ENCODE results near the gene TTC28. TPM values are rescaled to one million over a fixed set of nuclear protein-coding genes. Genes with fewer than 3 reads are reported as not detected.
A peak's percentile ranks its signal among the peaks of the same experiment; 100 is the strongest.
"Not testable (repeated sequence)": the region's sequence is repeated elsewhere in the genome, so short reads cannot be mapped to it uniquely, and the experiment has no call there.

The TTC28 gene
- total and polyA plus RNA-seq, 2 donors = 2.0 to 5.5 TPM

DNA sequence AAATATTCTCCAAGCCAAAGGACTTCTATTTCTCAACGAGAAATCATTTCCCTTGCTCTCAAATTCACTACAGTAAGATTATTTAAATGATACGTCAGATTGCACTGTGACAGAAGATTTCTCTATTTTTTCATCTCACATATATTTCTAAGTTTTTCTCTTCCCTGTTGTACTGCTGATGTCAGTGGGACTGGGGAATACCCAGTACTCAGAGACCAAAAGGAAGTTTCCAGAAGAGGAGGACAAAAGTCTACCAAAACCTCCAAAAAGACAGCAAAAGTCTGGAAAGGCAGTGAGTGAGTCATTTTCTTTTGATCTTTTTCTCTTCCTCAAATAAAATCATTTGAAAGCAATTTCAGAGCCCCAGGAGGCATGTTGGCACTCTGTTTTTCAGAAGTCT is 610.8 kb downstream of the TTC28 start:
- no peak for DNase-seq (ENCODE audit: low read depth in 6 of 9, low spot score in 9 of 9)
- no peaks in the 10 kb centered on the region for H3K9me3 ChIP-seq (ENCODE audit: control insufficient read depth in 2 of 2, insufficient read depth in 1 of 2, low read length in 1 of 2)
- H3K27me3 ChIP-seq (ENCODE audit: control insufficient read depth in 2 of 2, insufficient read depth in 1 of 2, low read length in 1 of 2) = no peaks in the 10 kb centered on the region
- peak overlapping the region in 1 of 2 donors; percentile 11 for H3K27ac ChIP-seq (ENCODE audit: low read depth in 1 of 2, low read length in 1 of 2)
- WGBS = 90% methylated on average over 2 of the region's 2 CpGs
- no peak overlapping the region for H3K4me3 ChIP-seq (ENCODE audit: low read length in 2 of 2)
- no peaks in the 10 kb centered on the region for H3K4me1 ChIP-seq (ENCODE audit: control insufficient read depth in 2 of 2, insufficient read depth in 2 of 2, low read length in 2 of 2)
- no peaks in the 10 kb centered on the region for H3K36me3 ChIP-seq (ENCODE audit: control insufficient read depth in 2 of 2, insufficient read depth in 2 of 2, low read length in 1 of 2)

- DNase-seq (ENCODE audit: low read depth in 6 of 9, low spot score in 9 of 9) = no peak
- Histone ChIP-seq H3K36me3 (ENCODE audit: control insufficient read depth in 2 of 2, insufficient read depth in 2 of 2, low read length in 1 of 2) (no peaks in the 10 kb centered on the region), H3K9me3 (ENCODE audit: control insufficient read depth in 2 of 2, insufficient read depth in 1 of 2, low read length in 1 of 2) (no peaks in the 10 kb centered on the region), H3K27me3 (ENCODE audit: control insufficient read depth in 2 of 2, insufficient read depth in 1 of 2, low read length in 1 of 2) (no peaks in the 10 kb centered on the region), H3K4me1 (ENCODE audit: control insufficient read depth in 2 of 2, insufficient read depth in 2 of 2, low read length in 2 of 2) (no peaks in the 10 kb centered on the region), H3K4me3 (ENCODE audit: low read length in 2 of 2) (no peak overlapping the region), H3K27ac (ENCODE audit: low read depth in 1 of 2, low read length in 1 of 2) (no peak overlapping the region)
- WGBS = 96% methylated on average over 2 of the region's 2 CpGs
These were observed 614.7 kb downstream of the TTC28 start for GRCh38 chr22:28064920-28065319.

- Histone ChIP-seq H3K4me3 (ENCODE audit: low read length in 2 of 2) (no peak overlapping the region), H3K9me3 (ENCODE audit: control insufficient read depth in 2 of 2, insufficient read depth in 1 of 2, low read length in 1 of 2) (no peaks in the 10 kb centered on the region), H3K36me3 (ENCODE audit: control insufficient read depth in 2 of 2, insufficient read depth in 2 of 2, low read length in 1 of 2) (no peaks in the 10 kb centered on the region), H3K27ac (ENCODE audit: low read depth in 1 of 2, low read length in 1 of 2) (no peak overlapping the region), H3K27me3 (ENCODE audit: control insufficient read depth in 2 of 2, insufficient read depth in 1 of 2, low read length in 1 of 2) (no peaks in the 10 kb centered on the region), H3K4me1 (ENCODE audit: control insufficient read depth in 2 of 2, insufficient read depth in 2 of 2, low read length in 2 of 2) (no peaks in the 10 kb centered on the region)
- DNase-seq (ENCODE audit: low read depth in 6 of 9, low spot score in 9 of 9) = no peak
- 96% methylated on average over 5 of the region's 5 CpGs for WGBS
These were observed 616.0 kb downstream of the TTC28 start for GRCh38 chr22:28063656-28064055.

- not testable (repeated sequence) for H3K36me3 ChIP-seq (ENCODE audit: control insufficient read depth in 2 of 2, insufficient read depth in 2 of 2, low read length in 1 of 2); H3K9me3 ChIP-seq (ENCODE audit: control insufficient read depth in 2 of 2, insufficient read depth in 1 of 2, low read length in 1 of 2); H3K4me1 ChIP-seq (ENCODE audit: control insufficient read depth in 2 of 2, insufficient read depth in 2 of 2, low read length in 2 of 2); DNase-seq (ENCODE audit: low read depth in 6 of 9, low spot score in 9 of 9); H3K4me3 ChIP-seq (ENCODE audit: low read length in 2 of 2); H3K27me3 ChIP-seq (ENCODE audit: control insufficient read depth in 2 of 2, insufficient read depth in 1 of 2, low read length in 1 of 2); H3K27ac ChIP-seq (ENCODE audit: low read depth in 1 of 2, low read length in 1 of 2)
- 53% methylated on average over 2 of the region's 2 CpGs for WGBS
These were observed 619.0 kb downstream of the TTC28 start for GRCh38 chr22:28060594-28060993.

DNA sequence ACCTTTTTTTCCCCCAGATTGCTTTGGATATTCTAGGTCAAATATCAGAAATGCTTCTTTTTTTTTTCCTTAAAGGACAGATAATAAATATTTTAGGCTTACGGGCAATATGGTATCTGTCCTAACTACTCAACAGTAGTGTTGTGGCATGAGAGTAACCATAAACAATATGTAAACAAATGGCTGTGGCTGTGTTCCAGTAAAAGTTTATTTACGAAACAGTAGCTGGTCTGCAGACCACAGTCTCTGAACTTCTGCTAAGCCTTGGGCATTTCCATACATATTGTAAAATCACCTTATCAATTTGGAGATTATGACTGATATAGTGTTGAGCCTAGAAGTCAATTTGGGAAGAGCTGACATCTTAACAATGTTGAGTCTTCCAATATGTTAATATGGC is 621.6 kb downstream of the TTC28 start:
- H3K27ac ChIP-seq (ENCODE audit: low read depth in 1 of 2, low read length in 1 of 2) = no peak overlapping the region
- no peak for DNase-seq (ENCODE audit: low read depth in 6 of 9, low spot score in 9 of 9)
- H3K9me3 ChIP-seq (ENCODE audit: control insufficient read depth in 2 of 2, insufficient read depth in 1 of 2, low read length in 1 of 2) = no peaks in the 10 kb centered on the region
- H3K36me3 ChIP-seq (ENCODE audit: control insufficient read depth in 2 of 2, insufficient read depth in 2 of 2, low read length in 1 of 2) = no peaks in the 10 kb centered on the region
- no peaks in the 10 kb centered on the region for H3K27me3 ChIP-seq (ENCODE audit: control insufficient read depth in 2 of 2, insufficient read depth in 1 of 2, low read length in 1 of 2)
- 98% methylated on average over 2 of the region's 2 CpGs for WGBS
- no peak overlapping the region for H3K4me3 ChIP-seq (ENCODE audit: low read length in 2 of 2)
- no peaks in the 10 kb centered on the region for H3K4me1 ChIP-seq (ENCODE audit: control insufficient read depth in 2 of 2, insufficient read depth in 2 of 2, low read length in 2 of 2)

GRCh38 chr22:28054819-28055208 is 624.8 kb downstream of the TTC28 start:
- Histone ChIP-seq H3K4me1 (ENCODE audit: control insufficient read depth in 2 of 2, insufficient read depth in 2 of 2, low read length in 2 of 2) (no peaks in the 10 kb centered on the region), H3K27ac (ENCODE audit: low read depth in 1 of 2, low read length in 1 of 2) (no peak overlapping the region), H3K27me3 (ENCODE audit: control insufficient read depth in 2 of 2, insufficient read depth in 1 of 2, low read length in 1 of 2) (no peaks in the 10 kb centered on the region), H3K9me3 (ENCODE audit: control insufficient read depth in 2 of 2, insufficient read depth in 1 of 2, low read length in 1 of 2) (no peaks in the 10 kb centered on the region), H3K4me3 (ENCODE audit: low read length in 2 of 2) (no peak overlapping the region), H3K36me3 (ENCODE audit: control insufficient read depth in 2 of 2, insufficient read depth in 2 of 2, low read length in 1 of 2) (no peaks in the 10 kb centered on the region)
- 98% methylated on average over 1 of the region's 1 CpG for WGBS
- DNase-seq (ENCODE audit: low read depth in 6 of 9, low spot score in 9 of 9) = no peak

DNA sequence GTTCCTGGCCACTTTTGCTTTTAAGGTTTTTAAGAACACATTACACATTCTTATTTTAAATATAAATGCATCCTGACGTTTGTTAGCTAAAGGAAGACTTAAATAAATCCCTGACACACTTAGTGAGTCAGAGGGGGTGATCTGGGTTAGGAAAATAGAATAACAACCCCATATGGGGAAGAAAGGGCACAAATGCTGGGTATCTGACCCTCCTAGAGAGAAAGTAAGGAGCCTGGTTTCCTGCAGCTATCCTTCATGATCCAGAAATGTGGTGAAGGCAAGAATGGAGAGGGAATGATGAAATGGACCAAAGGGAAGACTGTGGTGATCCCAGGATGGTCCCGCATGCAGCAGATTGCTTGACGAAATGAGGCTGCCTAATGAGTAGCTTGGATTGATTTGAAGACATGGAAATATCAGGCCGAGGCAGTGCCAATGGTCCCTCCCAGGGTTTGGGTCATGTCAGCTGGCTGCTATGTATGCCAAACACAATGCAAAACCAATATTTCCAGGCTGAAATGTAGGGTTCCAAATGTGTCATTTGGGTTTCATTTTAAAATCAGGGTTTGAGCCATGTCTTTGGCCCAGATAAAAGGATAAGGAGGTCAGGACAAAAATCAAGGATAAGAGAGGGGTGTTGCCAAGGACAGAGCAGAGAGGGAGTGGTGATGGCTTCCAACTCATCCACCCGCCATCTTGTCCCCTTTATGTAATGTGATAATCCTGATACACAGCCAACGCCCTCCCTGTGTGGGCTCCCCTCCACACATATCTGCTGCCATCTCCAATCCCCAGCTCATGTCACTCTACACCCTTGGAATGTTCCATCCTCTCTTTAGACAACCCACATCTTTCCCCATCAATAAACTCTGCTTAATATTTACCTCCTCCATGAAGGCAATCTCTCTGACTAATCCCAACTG is 625.5 kb downstream of the TTC28 start:
- DNase-seq (ENCODE audit: low read depth in 6 of 9, low spot score in 9 of 9) = no peak
- Histone ChIP-seq H3K36me3 (ENCODE audit: control insufficient read depth in 2 of 2, insufficient read depth in 2 of 2, low read length in 1 of 2) (no peaks in the 10 kb centered on the region), H3K4me3 (ENCODE audit: low read length in 2 of 2) (no peak overlapping the region), H3K9me3 (ENCODE audit: control insufficient read depth in 2 of 2, insufficient read depth in 1 of 2, low read length in 1 of 2) (no peaks in the 10 kb centered on the region), H3K27me3 (ENCODE audit: control insufficient read depth in 2 of 2, insufficient read depth in 1 of 2, low read length in 1 of 2) (no peaks in the 10 kb centered on the region), H3K27ac (ENCODE audit: low read depth in 1 of 2, low read length in 1 of 2) (no peak overlapping the region), H3K4me1 (ENCODE audit: control insufficient read depth in 2 of 2, insufficient read depth in 2 of 2, low read length in 2 of 2) (no peaks in the 10 kb centered on the region)
- 92% methylated on average over 6 of the region's 6 CpGs for WGBS

- DNase-seq (ENCODE audit: low read depth in 6 of 9, low spot score in 9 of 9) = no peak
- Histone ChIP-seq H3K27me3 (ENCODE audit: control insufficient read depth in 2 of 2, insufficient read depth in 1 of 2, low read length in 1 of 2) (no peaks in the 10 kb centered on the region), H3K4me1 (ENCODE audit: control insufficient read depth in 2 of 2, insufficient read depth in 2 of 2, low read length in 2 of 2) (no peaks in the 10 kb centered on the region), H3K36me3 (ENCODE audit: control insufficient read depth in 2 of 2, insufficient read depth in 2 of 2, low read length in 1 of 2) (no peaks in the 10 kb centered on the region), H3K9me3 (ENCODE audit: control insufficient read depth in 2 of 2, insufficient read depth in 1 of 2, low read length in 1 of 2) (no peaks in the 10 kb centered on the region), H3K27ac (ENCODE audit: low read depth in 1 of 2, low read length in 1 of 2) (no peak overlapping the region), H3K4me3 (ENCODE audit: low read length in 2 of 2) (no peak overlapping the region)
- WGBS = 96% methylated on average over 9 of the region's 9 CpGs
These were observed 626.8 kb downstream of the TTC28 start for GRCh38 chr22:28052825-28053269.

GRCh38 chr22:28051787-28052356 is 627.8 kb downstream of the TTC28 start:
- Histone ChIP-seq H3K27ac (ENCODE audit: low read depth in 1 of 2, low read length in 1 of 2) (no peak overlapping the region), H3K4me1 (ENCODE audit: control insufficient read depth in 2 of 2, insufficient read depth in 2 of 2, low read length in 2 of 2) (no peaks in the 10 kb centered on the region), H3K9me3 (ENCODE audit: control insufficient read depth in 2 of 2, insufficient read depth in 1 of 2, low read length in 1 of 2) (no peaks in the 10 kb centered on the region), H3K4me3 (ENCODE audit: low read length in 2 of 2) (no peak overlapping the region), H3K27me3 (ENCODE audit: control insufficient read depth in 2 of 2, insufficient read depth in 1 of 2, low read length in 1 of 2) (no peaks in the 10 kb centered on the region), H3K36me3 (ENCODE audit: control insufficient read depth in 2 of 2, insufficient read depth in 2 of 2, low read length in 1 of 2) (no peaks in the 10 kb centered on the region)
- DNase-seq (ENCODE audit: low read depth in 6 of 9, low spot score in 9 of 9) = peak in 4 of 9 donors; percentile 17 to 34 (median 22)
- WGBS = 74% methylated on average over 5 of the region's 5 CpGs

Data from thymus (tissue), 11 donors.